GM10266 (cell line): Measurements from ENCODE around the gene SDF2.

Experiments used
- DNase-seq: peaks from one replicate; pipeline ENCODE4 v3.0.0; 2012; ENCODE audit errors: extremely low spot score
- TF ChIP-seq, protein P1 (sequence below): IDR thresholded peaks from 2 replicates; pipeline ENCODE4 v1.5.1; 2012; ENCODE audit warnings: mild to moderate bottlenecking, low read depth; ENCODE audit not compliant: control insufficient read depth, insufficient read depth; ENCODE audit errors: missing control alignments

Gene SDF2

DNA sequence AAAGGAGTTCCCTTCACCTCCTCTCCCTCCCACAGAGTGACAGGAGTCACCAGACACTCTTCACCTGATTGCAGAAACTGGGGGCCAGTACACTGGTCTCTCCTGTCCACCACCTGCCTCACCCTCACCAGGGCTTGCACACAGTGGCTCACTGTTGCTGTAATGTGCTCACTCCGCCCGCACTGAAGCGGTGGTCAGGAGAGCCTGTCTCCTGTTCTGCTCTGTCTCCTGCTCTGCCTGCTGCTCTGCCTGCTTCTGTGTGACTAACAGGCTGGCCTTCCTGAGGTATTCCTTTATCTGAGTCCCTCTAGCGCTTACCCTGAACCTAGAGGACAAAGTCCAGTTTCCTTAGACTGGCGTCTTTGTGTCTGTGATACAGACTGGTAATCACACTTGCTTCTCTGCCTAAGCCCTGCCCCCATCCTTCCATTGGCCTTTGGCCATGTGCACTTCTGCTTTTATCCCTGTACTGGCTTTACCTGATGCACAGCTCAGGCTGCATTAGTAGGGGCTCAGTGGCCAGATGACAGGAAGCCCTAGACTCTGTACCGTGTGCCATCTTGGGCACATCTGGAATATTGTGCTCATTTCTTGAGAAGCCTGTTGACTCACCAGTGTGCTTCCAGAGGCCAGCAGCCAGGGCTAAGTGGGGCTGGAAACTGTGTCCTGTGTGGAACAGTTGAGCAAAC is 36.7 kb upstream of the SDF2 start:
- no peak for DNase-seq
- TF ChIP-seq, protein P1, sequence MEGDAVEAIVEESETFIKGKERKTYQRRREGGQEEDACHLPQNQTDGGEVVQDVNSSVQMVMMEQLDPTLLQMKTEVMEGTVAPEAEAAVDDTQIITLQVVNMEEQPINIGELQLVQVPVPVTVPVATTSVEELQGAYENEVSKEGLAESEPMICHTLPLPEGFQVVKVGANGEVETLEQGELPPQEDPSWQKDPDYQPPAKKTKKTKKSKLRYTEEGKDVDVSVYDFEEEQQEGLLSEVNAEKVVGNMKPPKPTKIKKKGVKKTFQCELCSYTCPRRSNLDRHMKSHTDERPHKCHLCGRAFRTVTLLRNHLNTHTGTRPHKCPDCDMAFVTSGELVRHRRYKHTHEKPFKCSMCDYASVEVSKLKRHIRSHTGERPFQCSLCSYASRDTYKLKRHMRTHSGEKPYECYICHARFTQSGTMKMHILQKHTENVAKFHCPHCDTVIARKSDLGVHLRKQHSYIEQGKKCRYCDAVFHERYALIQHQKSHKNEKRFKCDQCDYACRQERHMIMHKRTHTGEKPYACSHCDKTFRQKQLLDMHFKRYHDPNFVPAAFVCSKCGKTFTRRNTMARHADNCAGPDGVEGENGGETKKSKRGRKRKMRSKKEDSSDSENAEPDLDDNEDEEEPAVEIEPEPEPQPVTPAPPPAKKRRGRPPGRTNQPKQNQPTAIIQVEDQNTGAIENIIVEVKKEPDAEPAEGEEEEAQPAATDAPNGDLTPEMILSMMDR = no peak

DNA sequence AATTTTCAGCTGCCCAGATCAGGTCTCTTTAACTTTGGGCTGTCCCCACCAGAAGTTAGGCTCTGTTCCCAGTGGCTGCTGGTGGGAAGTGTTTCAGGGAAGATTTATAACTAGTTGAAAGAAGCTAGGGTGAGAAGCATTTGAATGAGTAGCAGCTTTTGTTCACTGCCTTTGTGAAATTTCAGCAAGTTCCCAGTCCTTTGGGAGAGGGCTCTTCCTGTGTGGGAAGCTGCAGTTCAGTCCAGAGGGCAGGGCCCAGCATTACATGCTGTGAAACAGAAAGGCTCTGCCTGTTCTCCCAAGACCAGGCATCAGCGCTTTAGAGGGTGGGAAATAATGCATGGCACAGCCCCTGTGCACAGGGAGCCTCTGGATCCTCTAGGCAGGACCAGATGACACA is 32.2 kb upstream of the SDF2 start:
- DNase-seq = no peak
- TF ChIP-seq, protein P1 = no peak

DNA sequence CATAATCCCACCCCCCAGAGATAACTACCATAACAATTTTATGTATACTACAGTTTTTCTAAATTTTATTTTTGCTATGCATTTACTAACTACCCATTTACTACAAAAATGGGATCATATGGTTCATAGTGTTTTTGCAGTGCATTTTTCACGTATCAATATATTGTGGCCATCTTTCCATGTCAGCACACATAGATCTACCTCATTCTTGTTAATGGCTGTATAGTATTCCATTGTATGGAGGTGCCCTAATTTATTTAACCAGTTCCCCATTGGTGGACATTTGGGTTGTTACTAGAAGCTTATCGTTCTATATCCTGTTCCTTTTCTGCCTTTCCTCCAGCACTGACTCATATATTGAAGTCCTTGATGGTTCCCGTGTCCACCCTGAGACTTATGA is 27.3 kb upstream of the SDF2 start:
- no peak for DNase-seq
- TF ChIP-seq, protein P1 = no peak

DNA sequence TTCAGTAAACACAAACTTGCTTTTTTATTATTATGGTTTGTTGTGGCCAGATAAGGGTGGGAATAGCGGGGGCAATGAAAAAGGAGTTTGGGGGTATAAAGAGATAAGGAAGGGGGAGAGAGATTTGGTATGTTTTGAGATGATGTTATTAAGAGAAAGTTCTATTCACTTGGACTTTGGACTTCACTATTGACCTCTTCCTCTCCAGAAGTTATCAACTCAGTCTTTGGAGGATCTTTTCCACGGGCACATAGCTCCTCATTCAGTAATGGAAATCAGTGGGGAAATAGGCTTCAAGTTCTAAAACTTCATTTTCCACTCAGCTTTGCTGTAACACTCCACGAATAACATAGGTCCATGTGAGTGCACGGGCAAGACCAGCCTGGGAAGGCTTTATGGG is 26.8 kb upstream of the SDF2 start:
- no peak for DNase-seq
- TF ChIP-seq, protein P1 = no peak

DNA sequence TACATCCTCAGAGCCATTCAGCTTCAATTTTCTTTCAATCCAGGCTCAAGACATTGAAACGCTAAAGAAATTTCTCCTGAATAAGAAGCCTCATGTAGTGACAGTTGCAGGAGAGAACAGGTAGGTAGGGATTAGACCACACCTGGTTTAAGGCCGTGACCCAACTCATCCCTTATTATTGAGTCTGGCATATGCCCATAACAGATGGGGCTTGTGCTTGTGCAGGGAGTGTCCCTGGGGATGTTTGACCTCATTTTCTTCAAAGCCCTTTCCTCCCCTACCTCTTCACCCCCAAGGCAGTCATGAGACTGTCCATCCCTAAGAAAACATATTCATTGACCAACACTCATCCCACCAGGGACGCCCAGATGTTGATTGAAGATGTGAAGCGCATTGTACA is 24.6 kb upstream of the SDF2 start:
- TF ChIP-seq, protein P1 = no peak
- no peak for DNase-seq

DNA sequence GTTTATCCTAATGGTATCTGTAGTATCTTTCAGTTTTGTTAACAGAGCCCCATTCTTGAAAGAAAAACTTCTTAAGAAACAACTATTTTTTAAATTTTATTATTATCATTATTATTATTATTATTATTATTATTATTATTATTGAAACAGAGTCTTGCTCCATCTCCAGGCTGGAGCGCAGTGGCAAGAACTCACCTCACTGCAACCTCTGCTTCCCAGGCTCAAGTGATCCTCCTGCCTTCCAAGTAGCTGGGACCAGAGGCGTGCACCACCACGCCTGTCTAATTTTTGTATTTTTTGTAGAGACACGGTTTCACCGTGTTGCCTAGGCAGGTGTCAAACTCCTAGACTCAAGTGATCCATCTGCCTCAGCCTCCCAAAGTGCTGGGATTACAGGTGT is 23.7 kb upstream of the SDF2 start:
- DNase-seq = no peak
- TF ChIP-seq, protein P1 = no peak

DNA sequence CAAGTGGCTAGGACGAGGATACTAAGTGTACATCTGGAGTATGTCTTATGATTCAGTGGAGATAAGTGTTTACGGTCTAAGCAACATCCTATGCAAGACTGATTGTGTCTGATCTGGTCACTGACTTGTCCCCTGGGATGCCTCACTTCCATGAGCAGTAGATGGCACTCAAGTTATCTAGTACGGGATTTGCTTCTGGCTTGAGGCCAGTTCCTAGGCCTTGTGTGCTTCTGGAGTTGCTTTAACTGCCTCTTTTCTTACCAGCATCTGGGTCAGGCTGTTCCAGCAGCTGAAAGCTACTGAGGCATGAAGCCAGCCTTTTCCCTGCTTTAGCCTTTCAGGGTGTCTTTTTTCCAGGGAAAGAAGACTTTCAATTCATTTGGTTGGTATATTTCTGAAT is 23.3 kb upstream of the SDF2 start:
- no peak for DNase-seq
- TF ChIP-seq, protein P1 = no peak
